Adrenal gland (tissue), 12 donors: ENCODE measurements around the gene CAPN15. TPM values are rescaled to one million over a fixed set of nuclear protein-coding genes. Genes with fewer than 3 reads are reported as not detected.

Source experiments
- DNase-seq, 7 donors: peaks; one replicate each; pipeline ENCODE4 v3.0.0-alpha.2; 2019 to 2020
- H3K27ac ChIP-seq, 5 donors: fragments of 200-600 bp; sonication (generic) in 4 of 5; 1 replicate in 3 of 5; 2 replicates in 2 of 5; pipeline versions ENCODE4 v1.5.1 to v1.8.0; 2016 to 2020; ENCODE audit warnings: mild to moderate bottlenecking in 1 of 5
- H3K27me3 ChIP-seq: fragments of 200-600 bp; 2 replicates; pipeline ENCODE4 v1.8.0; 2021
- H3K36me3 ChIP-seq, 2 donors: fragments of 200-600 bp; replicated peaks in 1 of 2; 1 replicate in 1 of 2; 2 replicates in 1 of 2; pipeline versions ENCODE4 v1.5.1 to v1.8.0; 2018 to 2022
- H3K4me1 ChIP-seq, 2 donors: fragments of 200-600 bp; replicated peaks in 1 of 2; 1 replicate in 1 of 2; 2 replicates in 1 of 2; pipeline versions ENCODE4 v1.5.1 to v1.8.0; 2018 to 2021
- H3K4me3 ChIP-seq, 4 donors: fragments of 200-600 bp; sonication (generic) in 3 of 4; one replicate each; pipeline ENCODE4 v1.5.1; 2016 to 2018
- H3K9me3 ChIP-seq, 3 donors: fragments of 200-600 bp; sonication (generic) in 1 of 3; replicated peaks in 1 of 3; 1 replicate in 2 of 3; 2 replicates in 1 of 3; pipeline versions ENCODE4 v1.5.1 to v1.8.0; 2016 to 2021
- CTCF ChIP-seq, 6 experiments: fragments of 450-650 bp in 4 of 6; fragments of 200-600 bp in 2 of 6; sonication (generic) in 1 of 6; IDR thresholded peaks; 1 replicate in 5 of 6; 2 replicates in 1 of 6; pipeline versions ENCODE4 v1.5.1 to v1.8.0; 2016 to 2021; ENCODE audit warnings: antibody characterized with exemption in 6 of 6, mild to moderate bottlenecking in 2 of 6, moderate library complexity in 1 of 6
- POLR2A ChIP-seq, 2 donors: fragments of 450-650 bp; IDR thresholded peaks; one replicate each; pipeline ENCODE4 v1.6.1; 2017; ENCODE audit warnings: antibody characterized with exemption in 2 of 2, mild to moderate bottlenecking in 2 of 2, moderate library complexity in 1 of 2
- WGBS, 4 donors: extraction: QIAGEN DNeasy Blood & Tissue Kit in 2 of 4; methylation state at CpG; one replicate each; pipeline versions ENCODE4 v1.1.5 to v1.1.7; 2013 to 2017; 5-methylcytosine and 5-hydroxymethylcytosine counted together
- intact Hi-C, 2 donors: fragments of 100-400 bp; cut with DNase I; formaldehyde crosslinking; loops; one replicate each; pipeline versions ENCODE4 v1.14.1 to v1.15.0; 2022 to 2023
- polyA plus RNA-seq, 3 donors: library from polyadenylated mRNA; stranded (reverse); fragments of 200-250 nt in 2 of 3; fragments of 350-450 nt in 1 of 3; fragmentation: Illumina TruSeq in 1 of 3; extraction: RNeasy Lipid Tissue Mini Kit (QIAGEN cat#74804) in 1 of 3; gene quantifications; one replicate each; pipeline ENCODE4 v1.2.3, GENCODE V29; 2013 to 2014
- total RNA-seq, 9 donors: library from RNA; depleted of rRNA in 4 of 9; stranded (reverse); fragments of >200 nt in 4 of 9; fragments of 120-200 nt in 1 of 9; fragmentation: NEBNext Ultra II Directional in 1 of 9; extraction: Animal tissue kit (Norgen Biotek cat#: 25700) in 1 of 9; gene quantifications; one replicate each; pipeline versions ENCODE4 v1.1.0 to v1.2.4, GENCODE V29; 2013 to 2023
- donor health status: healthy with polysubstance abuse.
- donor health status: Bipolar disorder and iron deficiency.
- donor health status: DM: yes; HTN: yes; CAD: no.
- donor health status: DM: no; HTN: no; CAD: no.
- donor health status: DM: no; HTN: no; CAD: no.
- donor health status: DM: yes; HTN: yes; CAD: no.

Gene CAPN15
- total and polyA plus RNA-seq, 12 donors: 2.3 to 91.8 (median 43.0) TPM

- peaks cover 0 to 26% of the 10 kb centered on the region in 2 donors for H3K36me3 ChIP-seq
- WGBS, 4 donors: 43 to 67% (median 56%) methylated on average over 21 to 60 of the region's 60 CpGs
- TF ChIP-seq POLR2A (IDR thresholded peaks at IDR 0.05) (no peak), CTCF (IDR thresholded peaks at IDR 0.05) (peak; percentile 67 to 86 (median 75))
Observed at GRCh38 chr16:546909-547770, 19.6 kb downstream of the CAPN15 start.

GRCh38 chr16:548586-548985 lies 21.1 kb downstream of the CAPN15 start:
- intact Hi-C loops: no loop called here
- no peak overlapping the region for H3K4me3 ChIP-seq
- H3K36me3 ChIP-seq: peaks cover 0 to 33% of the 10 kb centered on the region in 2 donors
- H3K27ac ChIP-seq: no peak overlapping the region
- no peaks in the 10 kb centered on the region for H3K9me3 ChIP-seq
- H3K4me1 ChIP-seq: peaks cover 0 to 4% of the 10 kb centered on the region in 2 donors
- TF ChIP-seq POLR2A (IDR thresholded peaks at IDR 0.05) (no peak), CTCF (IDR thresholded peaks at IDR 0.05) (no peak)
- 92 to 100% (median 93%) methylated on average over 2 to 21 of the region's 21 CpGs for WGBS, 4 donors
- H3K27me3 ChIP-seq: no peaks in the 10 kb centered on the region
- no peak for DNase-seq

More at GRCh38 chr16:546909-547770, 19.6 kb downstream of the CAPN15 start:
- Histone ChIP-seq H3K4me1 (peaks cover 0 to 4% of the 10 kb centered on the region in 2 donors), H3K27ac (no peak overlapping the region), H3K27me3 (no peaks in the 10 kb centered on the region), H3K4me3 (peak overlapping the region in 1 of 4 donors; percentile 28), H3K9me3 (no peaks in the 10 kb centered on the region)
- peak; percentile 87 to 92 (median 90) for DNase-seq
- intact Hi-C loops: no loop called here

GRCh38 chr16:549544-550263 lies 22.2 kb downstream of the CAPN15 start:
- no peak for TF ChIP-seq POLR2A (IDR thresholded peaks at IDR 0.05)
- no peak for TF ChIP-seq CTCF (IDR thresholded peaks at IDR 0.05)

GRCh38 chr16:551210-551609 lies 23.7 kb downstream of the CAPN15 start:
- WGBS, 4 donors: 93 to 96% (median 95%) methylated on average over 3 to 28 of the region's 28 CpGs
- Histone ChIP-seq H3K36me3 (peaks cover 0 to 33% of the 10 kb centered on the region in 2 donors), H3K27me3 (no peaks in the 10 kb centered on the region), H3K27ac (no peak overlapping the region), H3K9me3 (no peaks in the 10 kb centered on the region), H3K4me3 (no peak overlapping the region), H3K4me1 (peaks cover 0 to 10% of the 10 kb centered on the region in 2 donors)
- intact Hi-C loops: no loop called here
- TF ChIP-seq POLR2A (IDR thresholded peaks at IDR 0.05): no peak
- TF ChIP-seq CTCF (IDR thresholded peaks at IDR 0.05): no peak
- no peak for DNase-seq

More at GRCh38 chr16:549544-550263, 22.2 kb downstream of the CAPN15 start:
- Histone ChIP-seq H3K4me1 (peaks cover 0 to 9% of the 10 kb centered on the region in 2 donors), H3K4me3 (no peak overlapping the region), H3K27ac (no peak overlapping the region), H3K27me3 (no peaks in the 10 kb centered on the region), H3K9me3 (no peaks in the 10 kb centered on the region), H3K36me3 (peaks cover 0 to 33% of the 10 kb centered on the region in 2 donors)
- DNase-seq: no peak
- WGBS, 4 donors: 92 to 95% (median 93%) methylated on average over 20 to 54 of the region's 54 CpGs
- intact Hi-C loops: no loop called here
